CD4-positive, alpha-beta T cell (primary cell): ENCODE data around the gene RAB15. TPM values are rescaled to one million over a fixed set of nuclear protein-coding genes. Genes with fewer than 3 reads are reported as not detected.
A peak's percentile ranks its signal among the peaks of the same experiment; 100 is the strongest.

Source experiments
- ATAC-seq: fragments of 200-7000 bp; cut with Tn5 transposase; one replicate; pipeline ENCODE4 v1.10.0; 2022; ENCODE audit warnings: mild to moderate bottlenecking; ENCODE audit not compliant: poor library complexity
- CTCF ChIA-PET: fragments of 350-600 bp; sonication (Branson Sonifier 250); formaldehyde crosslinking; loops from one replicate; lab custom pipeline; 2021; ENCODE audit warnings: antibody characterized with exemption, inconsistent platforms; lab: Charles Lee
- POLR2A ChIA-PET: fragments of 350-600 bp; sonication (Branson Sonifier 250); formaldehyde crosslinking; loops from one replicate; lab custom pipeline; 2021; ENCODE audit warnings: antibody characterized with exemption, inconsistent platforms; lab: Charles Lee
- DNase-seq, 14 experiments: peaks; one replicate each; pipeline ENCODE4 v3.0.0-alpha.2; 2013 to 2020; ENCODE audit warnings: mixed read lengths in 2 of 14
- H3K27ac ChIP-seq, 2 donors: one replicate each; pipeline versions ENCODE4 v1.5.1 to v1.7.0; 2013; ENCODE audit warnings: low read length in 2 of 2, low read depth in 1 of 2, mild to moderate bottlenecking in 1 of 2
- H3K27me3 ChIP-seq, 2 experiments: 1 replicate in 1 of 2; 2 replicates in 1 of 2; pipeline versions ENCODE4 v1.6.1 to v1.7.0; 2013; ENCODE audit warnings: low read length in 2 of 2, control low read depth in 1 of 2, mild to moderate bottlenecking in 1 of 2, moderate library complexity in 1 of 2; ENCODE audit not compliant: insufficient read depth in 2 of 2, control insufficient read depth in 1 of 2
- H3K36me3 ChIP-seq: one replicate; pipeline ENCODE4 v1.6.1; 2013; ENCODE audit warnings: low read length, control low read depth; ENCODE audit not compliant: insufficient read depth
- H3K4me1 ChIP-seq: one replicate; pipeline ENCODE4 v1.6.1; 2013; ENCODE audit warnings: low read length, control low read depth; ENCODE audit not compliant: insufficient read depth
- H3K4me3 ChIP-seq: one replicate; pipeline ENCODE4 v1.5.1; 2013; ENCODE audit warnings: mild to moderate bottlenecking, low read length, moderate library complexity
- H3K9me3 ChIP-seq, 2 experiments: 1 replicate in 1 of 2; 2 replicates in 1 of 2; pipeline versions ENCODE4 v1.6.1 to v1.7.0; 2013; ENCODE audit warnings: low read length in 2 of 2, mild to moderate bottlenecking in 2 of 2, control low read depth in 1 of 2, moderate library complexity in 1 of 2; ENCODE audit not compliant: control insufficient read depth in 1 of 2, insufficient read depth in 1 of 2
- H3K27ac Mint-ChIP-seq: one replicate; pipeline ENCODE4 v1.8.0; 2020; ENCODE audit warnings: mixed read lengths
- H3K27me3 Mint-ChIP-seq: one replicate; pipeline ENCODE4 v1.8.0; 2021; ENCODE audit warnings: mixed read lengths
- H3K36me3 Mint-ChIP-seq: one replicate; pipeline ENCODE4 v1.8.0; 2021; ENCODE audit warnings: low read depth, mixed read lengths
- H3K4me1 Mint-ChIP-seq: one replicate; pipeline ENCODE4 v1.8.0; 2021; ENCODE audit warnings: low read depth, mixed read lengths
- H3K4me3 Mint-ChIP-seq: one replicate; pipeline ENCODE4 v1.8.0; 2020; ENCODE audit warnings: mild to moderate bottlenecking, mixed read lengths
- H3K9me3 Mint-ChIP-seq: one replicate; pipeline ENCODE4 v1.8.0; 2020; ENCODE audit warnings: mixed read lengths
- CTCF ChIP-seq: fragments of 200-600 bp; IDR thresholded peaks from one replicate; pipeline ENCODE4 v1.8.0; 2022; ENCODE audit warnings: antibody characterized with exemption, mild to moderate bottlenecking
- intact Hi-C, 2 experiments: fragments of 100-400 bp; cut with DNase I in 1 of 2; cut with micrococcal nuclease in 1 of 2; formaldehyde crosslinking; loops; one replicate each; pipeline versions ENCODE4 v1.15.1 to v1.9.0; 2023 to 2025; cut with DNase I, micrococcal nuclease
- total RNA-seq, 174 experiments: library from RNA in 2 of 174; stranded (reverse) in 2 of 174; gene quantifications; one replicate each; pipeline ENCODE4 v1.2.3 and lab custom pipeline; 2021 to 2026

RAB15 gene
- total RNA-seq, 2 experiments from 2014 or later = 2.6 to 3.8 TPM

GRCh38 chr14:65000898-65001591 lies 28.9 kb upstream of the RAB15 start:
- ATAC-seq (no peak), DNase-seq (no peak)
- Histone ChIP-seq H3K27me3 (no peaks in the 10 kb centered on the region), H3K9me3 (no peaks in the 10 kb centered on the region), H3K4me3 (no peak overlapping the region), H3K27ac (no peak overlapping the region), H3K36me3 (no peaks in the 10 kb centered on the region), H3K4me1 (no peaks in the 10 kb centered on the region)
- H3K4me3 Mint-ChIP-seq = no peak overlapping the region
- H3K4me1 Mint-ChIP-seq = peaks cover 19% of the 10 kb centered on the region
- H3K27me3 Mint-ChIP-seq = no peaks in the 10 kb centered on the region
- no peaks in the 10 kb centered on the region for H3K9me3 Mint-ChIP-seq
- intact Hi-C loops = no loop called here
- H3K27ac Mint-ChIP-seq = no peak overlapping the region
- peaks cover 25% of the 10 kb centered on the region for H3K36me3 Mint-ChIP-seq
- no peak for TF ChIP-seq CTCF
- POLR2A ChIA-PET = no interaction called here
- CTCF ChIA-PET = interaction anchor here (0.6 to 1.3 kb wide), 2 partner anchors 21 to 824 kb away, joined by 3 read pairs; no protein-coding TSS in a partner anchor

- no peak for TF ChIP-seq CTCF
- peaks cover 11% of the 10 kb centered on the region for H3K36me3 Mint-ChIP-seq
Observed at GRCh38 chr14:64998455-64998931, 26.4 kb upstream of the RAB15 start.

GRCh38 chr14:64997108-64997794 lies 25.1 kb upstream of the RAB15 start:
- Mint-ChIP-seq H3K27me3 (no peaks in the 10 kb centered on the region), H3K36me3 (no peaks in the 10 kb centered on the region), H3K4me1 (peaks cover 10% of the 10 kb centered on the region), H3K27ac (no peak overlapping the region), H3K9me3 (no peaks in the 10 kb centered on the region), H3K4me3 (peak overlapping the region; percentile 9)
- no peaks in the 10 kb centered on the region for H3K9me3 ChIP-seq
- CTCF ChIA-PET = interaction anchor here (1.6 kb wide), 1 partner anchor 11 kb away, joined by 4 read pairs; the partner anchor contains the start of gene FNTB
- no peaks in the 10 kb centered on the region for H3K36me3 ChIP-seq
- POLR2A ChIA-PET = interaction anchor here (0.6 to 3.2 kb wide), 2 partner anchors 10 to 217 kb away, joined by 3 to 11 read pairs; partner anchors contain the start of gene FNTB
- DNase-seq (peak in 2 of 14 experiments; percentile 27 to 30), ATAC-seq (peak; percentile 71)
- H3K4me1 ChIP-seq = peaks cover 4% of the 10 kb centered on the region
- intact Hi-C loops = loop anchor here in 1 of 2 experiments (10.0 kb wide), 1 partner anchor 948 kb away; no protein-coding TSS in a partner anchor
- no peak overlapping the region for H3K27ac ChIP-seq
- TF ChIP-seq CTCF = no peak
- no peaks in the 10 kb centered on the region for H3K27me3 ChIP-seq
- no peak overlapping the region for H3K4me3 ChIP-seq

More at GRCh38 chr14:64998455-64998931, 26.4 kb upstream of the RAB15 start:
- no peaks in the 10 kb centered on the region for H3K27me3 ChIP-seq
- H3K9me3 ChIP-seq = no peaks in the 10 kb centered on the region
- H3K36me3 ChIP-seq = no peaks in the 10 kb centered on the region
- intact Hi-C loops = loop anchor here in 1 of 2 experiments (10.0 kb wide), 1 partner anchor 946 kb away; no protein-coding TSS in a partner anchor
- no peak overlapping the region for H3K4me3 ChIP-seq
- POLR2A ChIA-PET = interaction anchor here (0.5 to 3.2 kb wide), 3 partner anchors 8 to 23 kb away, joined by 3 to 11 read pairs (median 6); partner anchors contain the start of gene FNTB
- no peaks in the 10 kb centered on the region for H3K27me3 Mint-ChIP-seq
- peaks cover 19% of the 10 kb centered on the region for H3K4me1 Mint-ChIP-seq
- H3K4me3 Mint-ChIP-seq = no peak overlapping the region
- no peak overlapping the region for H3K27ac Mint-ChIP-seq
- no peaks in the 10 kb centered on the region for H3K9me3 Mint-ChIP-seq
- no peak for DNase-seq
- no peaks in the 10 kb centered on the region for H3K4me1 ChIP-seq
- H3K27ac ChIP-seq = no peak overlapping the region
- no peak for ATAC-seq
- CTCF ChIA-PET = interaction anchor here (1.2 kb wide), 1 partner anchor 12 kb away, joined by 6 read pairs; no protein-coding TSS in a partner anchor
